ENCODE measurements around the gene SORD.
"Not testable (repeated sequence)": the region's sequence is repeated elsewhere in the genome, so short reads cannot be mapped to it uniquely, and the experiment has no call there.

The SORD gene

GRCh38 chr15:45100884-45101625 is 78.1 kb downstream of the SORD start:
- TF ChIP-seq CTCF (IDR thresholded peaks at IDR 0.05) = no peak
- TF ChIP-seq ZFX (IDR thresholded peaks at IDR 0.05; ENCODE audit: borderline replicate concordance) = no peak
- no peak overlapping the region for H3K27ac ChIP-seq

GRCh38 chr15:45101749-45102148 is 78.8 kb downstream of the SORD start:
- TF ChIP-seq ZFX (IDR thresholded peaks at IDR 0.05; ENCODE audit: borderline replicate concordance) (no peak), CTCF (IDR thresholded peaks at IDR 0.05) (no peak)
- H3K27ac ChIP-seq = no peak overlapping the region

GRCh38 chr15:45102226-45102625 is 79.2 kb downstream of the SORD start:
- no peak overlapping the region for H3K27ac ChIP-seq
- no peak for TF ChIP-seq ZFX (IDR thresholded peaks at IDR 0.05; ENCODE audit: borderline replicate concordance)
- TF ChIP-seq CTCF (IDR thresholded peaks at IDR 0.05) = no peak

GRCh38 chr15:45104170-45104569 is 81.2 kb downstream of the SORD start:
- H3K27ac ChIP-seq = not testable (repeated sequence)

GRCh38 chr15:45105586-45105985 is 82.6 kb downstream of the SORD start:
- TF ChIP-seq CTCF (IDR thresholded peaks at IDR 0.05) (no peak), ZFX (IDR thresholded peaks at IDR 0.05; ENCODE audit: borderline replicate concordance) (no peak)

GRCh38 chr15:45106002-45106790 is 83.2 kb downstream of the SORD start:
- TF ChIP-seq ZFX (IDR thresholded peaks at IDR 0.05; ENCODE audit: borderline replicate concordance) (no peak), CTCF (IDR thresholded peaks at IDR 0.05) (no peak)
- H3K27ac ChIP-seq = no peak overlapping the region

More at GRCh38 chr15:45105586-45105985, 82.6 kb downstream of the SORD start:
- H3K27ac ChIP-seq = no peak overlapping the region

GRCh38 chr15:45107941-45108630 is 85.1 kb downstream of the SORD start:
- TF ChIP-seq CTCF (IDR thresholded peaks at IDR 0.05) (no peak), ZFX (IDR thresholded peaks at IDR 0.05; ENCODE audit: borderline replicate concordance) (no peak)

More at GRCh38 chr15:45107941-45108630, 85.1 kb downstream of the SORD start:
- H3K27ac ChIP-seq = no peak overlapping the region
